H1 (cell line): ENCODE data around the gene MFAP1. TPM values are rescaled to one million over a fixed set of nuclear protein-coding genes. Genes with fewer than 3 reads are reported as not detected.
A peak's percentile ranks its signal among the peaks of the same experiment; 100 is the strongest.

Source experiments
- CTCF ChIA-PET: fragments of 300-600 bp; sonication (Branson Sonifier 250); formaldehyde crosslinking; loops from one replicate; lab custom pipeline; 2021; ENCODE audit not compliant: partially characterized antibody; lab: Charles Lee
- POLR2A ChIA-PET: fragments of 300-600 bp; sonication (Branson Sonifier 250); formaldehyde crosslinking; loops from one replicate; lab custom pipeline; 2021; ENCODE audit warnings: inconsistent platforms; ENCODE audit not compliant: partially characterized antibody; lab: Charles Lee
- DNase-seq, 2 experiments: peaks; one replicate each; pipeline versions ENCODE4 v3.0.0 to v3.0.0-alpha.2; 2010 to 2022; ENCODE audit warnings: low spot score in 2 of 2, low read depth in 1 of 2, mixed read lengths in 1 of 2
- FAIRE-seq: peaks from 2 replicates; lab custom pipeline; 2011; peaks lifted over from hg19 to GRCh38; lab: Jason Lieb, UNC
- H2AFZ ChIP-seq: 2 replicates; pipeline ENCODE4 v1.8.1; 2012; ENCODE audit warnings: low read length, inconsistent platforms
- H2AK5ac ChIP-seq: 2 replicates; pipeline ENCODE4 v1.6.1; 2013; ENCODE audit warnings: low read depth, low read length
- H2BK120ac ChIP-seq: replicated peaks from 2 replicates; pipeline ENCODE3; 2013; ENCODE audit warnings: low read depth, low read length, inconsistent platforms
- H2BK12ac ChIP-seq: 2 replicates; pipeline ENCODE4 v1.6.1; 2013; ENCODE audit warnings: low read depth, low read length
- H2BK15ac ChIP-seq: 2 replicates; pipeline ENCODE4 v1.6.1; 2013; ENCODE audit warnings: low read length
- H2BK20ac ChIP-seq: 2 replicates; pipeline ENCODE4 v1.6.1; 2013; ENCODE audit warnings: low read length
- H2BK5ac ChIP-seq: 2 replicates; pipeline ENCODE4 v1.6.1; 2013; ENCODE audit warnings: low read depth, low read length
- H3K14ac ChIP-seq: 2 replicates; pipeline ENCODE4 v1.6.1; 2013; ENCODE audit warnings: inconsistent platforms; ENCODE audit not compliant: insufficient read length
- H3K18ac ChIP-seq: 2 replicates; pipeline ENCODE4 v1.6.1; 2013; ENCODE audit warnings: low read length; ENCODE audit errors: extremely low read depth
- H3K23ac ChIP-seq: 2 replicates; pipeline ENCODE4 v1.6.1; 2013; ENCODE audit warnings: inconsistent platforms; ENCODE audit not compliant: insufficient read length
- H3K23me2 ChIP-seq: 2 replicates; pipeline ENCODE4 v1.6.1; 2013; ENCODE audit warnings: low read depth, low read length
- H3K27ac ChIP-seq: 2 replicates; pipeline ENCODE4 v1.6.1; 2011; ENCODE audit warnings: low read depth, low read length, inconsistent platforms
- H3K27me3 ChIP-seq, 4 experiments: replicated peaks in 1 of 4; 1 replicate in 1 of 4; 2 replicates in 3 of 4; pipeline versions ENCODE4 v1.6.1 to v1.8.1; 2011 to 2013; ENCODE audit warnings: low read length in 3 of 4, mild to moderate bottlenecking in 3 of 4, inconsistent platforms in 2 of 4, mixed read lengths in 2 of 4, moderate library complexity in 1 of 4; ENCODE audit not compliant: control insufficient read depth in 3 of 4, insufficient read depth in 3 of 4; ENCODE audit errors: extremely low read depth in 1 of 4
- H3K36me3 ChIP-seq, 4 experiments: 2 replicates each; pipeline versions ENCODE4 v1.6.1 to v1.8.1; 2011 to 2013; ENCODE audit warnings: mild to moderate bottlenecking in 4 of 4, low read length in 3 of 4, moderate library complexity in 2 of 4, control low read depth in 1 of 4, inconsistent platforms in 1 of 4; ENCODE audit not compliant: insufficient read depth in 4 of 4, control insufficient read depth in 2 of 4
- H3K4ac ChIP-seq: replicated peaks from 2 replicates; pipeline ENCODE3; 2013; ENCODE audit warnings: low read length, low read depth, mixed read lengths, inconsistent platforms; ENCODE audit not compliant: insufficient read length
- H3K4me1 ChIP-seq, 4 experiments: replicated peaks in 1 of 4; 1 replicate in 1 of 4; 2 replicates in 3 of 4; pipeline versions ENCODE4 v1.6.1 to v1.8.1; 2011 to 2013; ENCODE audit warnings: low read length in 3 of 4, inconsistent platforms in 2 of 4, mixed read lengths in 1 of 4; ENCODE audit not compliant: insufficient read depth in 4 of 4, control insufficient read depth in 3 of 4
- H3K4me2 ChIP-seq, 2 experiments: 2 replicates each; pipeline versions ENCODE4 v1.6.1 to v1.8.1; 2011 to 2013; ENCODE audit warnings: low read depth in 2 of 2, low read length in 2 of 2, control low read depth in 1 of 2, inconsistent platforms in 1 of 2, mild to moderate bottlenecking in 1 of 2; ENCODE audit not compliant: insufficient read depth in 1 of 2
- H3K4me3 ChIP-seq, 4 experiments: fragments of 200-600, 300-600 bp in 1 of 4; sonication (generic), shearing (Covaris generic), sonication (Bioruptor Twin) in 1 of 4; 2 replicates each; pipeline versions ENCODE4 v1.5.1 to v1.8.1; 2011 to 2016; ENCODE audit warnings: low read length in 4 of 4, low read depth in 3 of 4, control low read depth in 2 of 4, inconsistent platforms in 2 of 4, mild to moderate bottlenecking in 2 of 4, mixed read lengths in 1 of 4, moderate library complexity in 1 of 4; ENCODE audit not compliant: insufficient read depth in 2 of 4; ENCODE audit errors: extremely low read depth in 1 of 4
- H3K56ac ChIP-seq: replicated peaks from 2 replicates; pipeline ENCODE3; 2013; ENCODE audit warnings: low read depth, mild to moderate bottlenecking, mixed read lengths, low read length, inconsistent platforms; ENCODE audit not compliant: insufficient read length
- H3K79me1 ChIP-seq: 2 replicates; pipeline ENCODE4 v1.6.1; 2013; ENCODE audit warnings: low read depth, low read length, control low read depth
- H3K79me2 ChIP-seq, 2 experiments: 2 replicates each; pipeline versions ENCODE4 v1.6.1 to v1.8.1; 2012 to 2013; ENCODE audit warnings: low read length in 2 of 2, mild to moderate bottlenecking in 2 of 2, inconsistent platforms in 1 of 2; ENCODE audit not compliant: insufficient read depth in 2 of 2, control insufficient read depth in 1 of 2
- H3K9ac ChIP-seq, 4 experiments: replicated peaks in 1 of 4; 1 replicate in 1 of 4; 2 replicates in 3 of 4; pipeline versions ENCODE4 v1.6.1 to v1.8.1; 2011 to 2013; ENCODE audit warnings: low read depth in 3 of 4, low read length in 3 of 4, control low read depth in 2 of 4, mild to moderate bottlenecking in 2 of 4, moderate library complexity in 2 of 4, inconsistent platforms in 1 of 4; ENCODE audit errors: extremely low read depth in 1 of 4
- H3K9me3 ChIP-seq, 2 experiments: 2 replicates each; pipeline versions ENCODE4 v1.6.1 to v1.8.1; 2012 to 2013; ENCODE audit warnings: mild to moderate bottlenecking in 2 of 2, moderate library complexity in 2 of 2, control low read depth in 1 of 2, inconsistent platforms in 1 of 2, low read depth in 1 of 2, low read length in 1 of 2, mixed read lengths in 1 of 2; ENCODE audit not compliant: insufficient read depth in 2 of 2
- H4K20me1 ChIP-seq, 2 experiments: replicated peaks in 1 of 2; 2 replicates each; pipeline versions ENCODE3 to v1.8.1; 2011 to 2013; ENCODE audit warnings: inconsistent platforms in 2 of 2, low read length in 2 of 2, mild to moderate bottlenecking in 1 of 2; ENCODE audit not compliant: insufficient read depth in 2 of 2, control insufficient read depth in 1 of 2
- H4K5ac ChIP-seq: 2 replicates; pipeline ENCODE4 v1.6.1; 2013; ENCODE audit warnings: low read length, low read depth, mixed read lengths, inconsistent platforms; ENCODE audit not compliant: insufficient read length
- H4K8ac ChIP-seq: 2 replicates; pipeline ENCODE4 v1.8.0; 2013; ENCODE audit warnings: mild to moderate bottlenecking, moderate library complexity, low read length, inconsistent platforms; ENCODE audit not compliant: insufficient read depth; ENCODE audit errors: extremely low read depth
- H4K91ac ChIP-seq: replicated peaks from 2 replicates; pipeline ENCODE3; 2013; ENCODE audit warnings: low read length, mixed read lengths, inconsistent platforms; ENCODE audit not compliant: insufficient read length
- BACH1 ChIP-seq: IDR thresholded peaks from 2 replicates; pipeline ENCODE4 v1.6.1; 2012; ENCODE audit warnings: low read length, improper control_type of control experiment
- CBX5 ChIP-seq: fragments of 300-800, 300-1000 bp; sonication (generic); IDR thresholded peaks from 2 replicates; pipeline ENCODE4 v1.7.1; 2016; ENCODE audit warnings: antibody characterized with exemption, low read length, low read depth
- NANOG ChIP-seq: IDR thresholded peaks from 2 replicates; pipeline ENCODE4 v1.6.1; 2011; ENCODE audit warnings: low read length, low read depth, mild to moderate bottlenecking, inconsistent platforms; ENCODE audit not compliant: insufficient read depth, poor library complexity, severe bottlenecking
- POLR2AphosphoS5 ChIP-seq: IDR thresholded peaks from 2 replicates; pipeline ENCODE4 v1.6.1; 2011; ENCODE audit warnings: low read depth, low read length
- SIX5 ChIP-seq: IDR thresholded peaks from 2 replicates; pipeline ENCODE4 v1.6.1; 2011; ENCODE audit warnings: mild to moderate bottlenecking, low read depth, low read length
- SP4 ChIP-seq: IDR thresholded peaks from 2 replicates; pipeline ENCODE4 v1.6.1; 2012; ENCODE audit warnings: low read length, inconsistent platforms
- TBP ChIP-seq: IDR thresholded peaks from 2 replicates; pipeline ENCODE4 v1.6.1; 2011; ENCODE audit warnings: low read depth, low read length, improper control_type of control experiment
- WGBS, 2 experiments: shearing (Covaris generic) in 1 of 2; methylation state at CpG; one replicate each; pipeline versions ENCODE4 v1.1.6 to v1.1.7; 2013 to 2015; ENCODE audit warnings: low lambda C conversion rate in 2 of 2, mixed read lengths in 2 of 2, inconsistent platforms in 1 of 2, low coverage in 1 of 2, missing lambda C conversion rate in 1 of 2; ENCODE audit not compliant: insufficient replicate concordance in 2 of 2, insufficient coverage in 1 of 2, insufficient read length in 1 of 2; ENCODE audit errors: extremely low coverage in 1 of 2, missing lambda C conversion rate in 1 of 2; 5-methylcytosine and 5-hydroxymethylcytosine counted together
- polyA plus RNA-seq, 7 experiments: library from polyadenylated mRNA; depleted of rRNA in 3 of 7; stranded (reverse) in 5 of 7; unstranded in 2 of 7; fragments of >200 nt in 5 of 7; fragments of 200-250 nt in 2 of 7; gene quantifications; 1 replicate in 5 of 7; 2 replicates in 1 of 7; 4 replicates in 1 of 7; pipeline versions ENCODE4 v1.2.1 to v1.2.3, GENCODE V29; 2011 to 2013; ENCODE audit warnings: missing spikeins in 2 of 7, mixed read lengths in 2 of 7
- total RNA-seq: library from RNA; stranded (reverse); fragmentation: NEBNext Ultra II Directional; extraction: Animal tissue kit (Norgen Biotek cat#: 25700); gene quantifications from 2 replicates; pipeline ENCODE4 v1.2.1, GENCODE V29; 2021

Gene MFAP1
- total and polyA plus RNA-seq, 2 of the 8 experiments (the other 6 are each of a cell fraction or from before 2014, with no cell fraction given): 23.6 to 36.7 TPM

- Histone ChIP-seq H3K56ac (no peak overlapping the region), H2AK5ac (no peak overlapping the region), H3K23me2 (peaks cover 12% of the 10 kb centered on the region), H3K4me1 (peaks cover 0 to 12% (median 5%) of the 10 kb centered on the region in 4 experiments; a peak in 5 of 7 replicates), H2BK120ac (no peak overlapping the region), H3K79me1 (no peaks in the 10 kb centered on the region), H3K9me3 (no peaks in the 10 kb centered on the region), H2AFZ (no peak overlapping the region), H2BK5ac (no peak overlapping the region), H4K91ac (no peak overlapping the region), H3K18ac (no peak overlapping the region), H3K27me3 (peaks cover 0 to 2% (median 0%) of the 10 kb centered on the region in 4 experiments; a peak in 2 of 7 replicates), H4K5ac (no peak overlapping the region), H3K79me2 (no peaks in the 10 kb centered on the region), H3K14ac (no peak overlapping the region), H2BK12ac (no peak overlapping the region), H3K4me2 (no peak overlapping the region), H2BK20ac (no peak overlapping the region), H3K9ac (peak overlapping the region in 1 of 4 experiments; percentile 9; a peak in 1 of 7 replicates), H4K20me1 (peaks cover 0 to 3% of the 10 kb centered on the region in 2 experiments), H2BK15ac (no peak overlapping the region), H3K36me3 (peaks cover 37 to 69% (median 53%) of the 10 kb centered on the region in 4 experiments), H3K4me3 (no peak overlapping the region), H3K27ac (no peak overlapping the region), H3K23ac (no peak overlapping the region), H4K8ac (no peak overlapping the region), H3K4ac (no peak overlapping the region)
- ChIA-PET CTCF (interaction anchor here (0.8 to 3.1 kb wide), 7 partner anchors 10 to 258 kb away, joined by 3 to 24 read pairs (median 3); no protein-coding TSS in a partner anchor), POLR2A (interaction anchor here (0.6 to 1.6 kb wide), 4 partner anchors 11 to 24 kb away, joined by 3 to 4 read pairs (median 3); no protein-coding TSS in a partner anchor)
- DNase-seq: no peak
- 91% methylated on average over 2 of the region's 2 CpGs; no CpG with 5 or more reads in 1 of the 2 experiments for WGBS, 2 experiments
- no peak for FAIRE-seq
- no peak for TF ChIP-seq NANOG
- no peak for TF ChIP-seq SP4
- TF ChIP-seq BACH1: no peak
- TF ChIP-seq TBP: no peak
- no peak for TF ChIP-seq SIX5
- TF ChIP-seq CBX5: no peak
- TF ChIP-seq POLR2AphosphoS5: no peak
Observed at GRCh38 chr15:43771816-43772215, 52.7 kb downstream of the MFAP1 start.
